NT2/D1 (cell line): Measurements from ENCODE around the gene KDM2A.

Experiments used
- DNase-seq: peaks from one replicate; pipeline ENCODE4 v3.0.0-alpha.2; 2011; ENCODE audit warnings: low read depth, low spot score
- H3K27me3 ChIP-seq: 2 replicates; pipeline ENCODE4 v1.6.0; 2011; ENCODE audit warnings: mild to moderate bottlenecking; ENCODE audit not compliant: insufficient read length, insufficient read depth
- H3K36me3 ChIP-seq: 2 replicates; pipeline ENCODE4 v1.6.1; 2011; ENCODE audit warnings: mild to moderate bottlenecking, low read length, mixed read lengths; ENCODE audit not compliant: insufficient read depth, insufficient read length
- H3K4me1 ChIP-seq: 2 replicates; pipeline ENCODE4 v1.5.1; 2011; ENCODE audit not compliant: insufficient read depth, insufficient read length
- H3K4me3 ChIP-seq: 2 replicates; pipeline ENCODE4 v1.5.1; 2011; ENCODE audit warnings: low read depth; ENCODE audit not compliant: insufficient read length
- H3K9ac ChIP-seq: 2 replicates; pipeline ENCODE4 v1.6.0; 2011; ENCODE audit warnings: low read depth; ENCODE audit not compliant: insufficient read length
- H3K9me3 ChIP-seq: 2 replicates; pipeline ENCODE4 v1.5.1; 2011; ENCODE audit warnings: mild to moderate bottlenecking, low read length; ENCODE audit not compliant: insufficient read depth
- SUZ12 ChIP-seq: IDR thresholded peaks from 2 replicates; pipeline ENCODE4 v1.6.1; 2011; ENCODE audit not compliant: insufficient read length, insufficient read depth; ENCODE audit errors: extremely low read depth
- YY1 ChIP-seq: IDR thresholded peaks from 2 replicates; pipeline ENCODE4 v1.6.1; 2011; ENCODE audit not compliant: insufficient read length, insufficient read depth
- ZNF274 ChIP-seq: IDR thresholded peaks from 2 replicates; pipeline ENCODE4 v1.6.1; 2011; ENCODE audit warnings: mild to moderate bottlenecking, low read depth, low read length

Gene KDM2A

GRCh38 chr11:67118801-67119584 lies at the start of gene KDM2A:
Gene KDM2A (plus strand): TSS chr11:67119263. CDS start chr11:67121317, 2,054 bp downstream.
- peak; percentile 100 for DNase-seq

GRCh38 chr11:67071420-67072284 lies 47.4 kb upstream of the KDM2A start:
- H3K4me3 ChIP-seq, result no peak overlapping the region
- H3K4me1 ChIP-seq, result peaks cover 7% of the 10 kb centered on the region
- H3K9ac ChIP-seq, result no peak overlapping the region
- H3K9me3 ChIP-seq, result no peaks in the 10 kb centered on the region
- DNase-seq, result peak; percentile 86
- TF ChIP-seq SUZ12 (no peak), YY1 (no peak), ZNF274 (no peak)
- H3K27me3 ChIP-seq, result no peaks in the 10 kb centered on the region
- H3K36me3 ChIP-seq, result peaks cover 9% of the 10 kb centered on the region

More at GRCh38 chr11:67118801-67119584, at the start of gene KDM2A:
- Histone ChIP-seq H3K4me1 (no peaks in the 10 kb centered on the region), H3K27me3 (peaks cover 12% of the 10 kb centered on the region), H3K36me3 (peaks cover 27% of the 10 kb centered on the region), H3K4me3 (peak within 1 kb of the TSS; percentile 96), H3K9ac (peak within 1 kb of the TSS; percentile 98), H3K9me3 (no peaks in the 10 kb centered on the region)
- TF ChIP-seq ZNF274, result no peak
- TF ChIP-seq SUZ12, result no peak
- peak; percentile 85 for TF ChIP-seq YY1

- Histone ChIP-seq H3K9me3 (no peaks in the 10 kb centered on the region), H3K4me1 (peaks cover 10% of the 10 kb centered on the region), H3K4me3 (no peak overlapping the region), H3K36me3 (peaks cover 6% of the 10 kb centered on the region), H3K9ac (no peak overlapping the region), H3K27me3 (no peaks in the 10 kb centered on the region)
- no peak for DNase-seq
- TF ChIP-seq ZNF274 (no peak), SUZ12 (no peak)
Measured at GRCh38 chr11:67072295-67072694, 46.8 kb upstream of the KDM2A start.

GRCh38 chr11:67073908-67074307 lies 45.2 kb upstream of the KDM2A start:
- no peak overlapping the region for H3K4me3 ChIP-seq
- DNase-seq, result no peak
- H3K9ac ChIP-seq, result peak overlapping the region; percentile 11
- H3K36me3 ChIP-seq, result peaks cover 6% of the 10 kb centered on the region
- TF ChIP-seq ZNF274 (no peak), YY1 (no peak), SUZ12 (no peak)
- H3K9me3 ChIP-seq, result no peaks in the 10 kb centered on the region
- peaks cover 17% of the 10 kb centered on the region for H3K4me1 ChIP-seq
- H3K27me3 ChIP-seq, result no peaks in the 10 kb centered on the region

- peaks cover 6% of the 10 kb centered on the region for H3K36me3 ChIP-seq
- no peak overlapping the region for H3K9ac ChIP-seq
- DNase-seq, result no peak
- no peaks in the 10 kb centered on the region for H3K9me3 ChIP-seq
- H3K4me1 ChIP-seq, result peaks cover 20% of the 10 kb centered on the region
- no peak overlapping the region for H3K4me3 ChIP-seq
- no peaks in the 10 kb centered on the region for H3K27me3 ChIP-seq
- no peak for TF ChIP-seq ZNF274
- no peak for TF ChIP-seq YY1
- no peak for TF ChIP-seq SUZ12
Measured at GRCh38 chr11:67076202-67076601, 42.9 kb upstream of the KDM2A start.

GRCh38 chr11:67079065-67079705 lies 39.9 kb upstream of the KDM2A start:
- no peak overlapping the region for H3K4me3 ChIP-seq
- no peak for DNase-seq
- H3K36me3 ChIP-seq, result no peaks in the 10 kb centered on the region
- TF ChIP-seq YY1 (no peak), SUZ12 (no peak), ZNF274 (no peak)
- H3K9ac ChIP-seq, result no peak overlapping the region
- peaks cover 21% of the 10 kb centered on the region for H3K4me1 ChIP-seq
- no peaks in the 10 kb centered on the region for H3K9me3 ChIP-seq
- no peaks in the 10 kb centered on the region for H3K27me3 ChIP-seq

GRCh38 chr11:67082071-67082791 lies 36.8 kb upstream of the KDM2A start:
- H3K4me1 ChIP-seq, result peaks cover 19% of the 10 kb centered on the region
- no peak for DNase-seq
- TF ChIP-seq SUZ12, result no peak
- TF ChIP-seq ZNF274, result no peak
- TF ChIP-seq YY1, result no peak
- no peaks in the 10 kb centered on the region for H3K9me3 ChIP-seq
- H3K27me3 ChIP-seq, result no peaks in the 10 kb centered on the region
- no peak overlapping the region for H3K9ac ChIP-seq
- no peaks in the 10 kb centered on the region for H3K36me3 ChIP-seq
- no peak overlapping the region for H3K4me3 ChIP-seq
